MV-4-11 (cell line): ENCODE results near the gene POLR3C.
"Not testable (repeated sequence)": the region's sequence is repeated elsewhere in the genome, so short reads cannot be mapped to it uniquely, and the experiment has no call there.

Experiments
- DNase-seq: peaks from one replicate; lab custom pipeline; 2025; lab: John Stamatoyannopoulos, UW

The POLR3C gene

DNA sequence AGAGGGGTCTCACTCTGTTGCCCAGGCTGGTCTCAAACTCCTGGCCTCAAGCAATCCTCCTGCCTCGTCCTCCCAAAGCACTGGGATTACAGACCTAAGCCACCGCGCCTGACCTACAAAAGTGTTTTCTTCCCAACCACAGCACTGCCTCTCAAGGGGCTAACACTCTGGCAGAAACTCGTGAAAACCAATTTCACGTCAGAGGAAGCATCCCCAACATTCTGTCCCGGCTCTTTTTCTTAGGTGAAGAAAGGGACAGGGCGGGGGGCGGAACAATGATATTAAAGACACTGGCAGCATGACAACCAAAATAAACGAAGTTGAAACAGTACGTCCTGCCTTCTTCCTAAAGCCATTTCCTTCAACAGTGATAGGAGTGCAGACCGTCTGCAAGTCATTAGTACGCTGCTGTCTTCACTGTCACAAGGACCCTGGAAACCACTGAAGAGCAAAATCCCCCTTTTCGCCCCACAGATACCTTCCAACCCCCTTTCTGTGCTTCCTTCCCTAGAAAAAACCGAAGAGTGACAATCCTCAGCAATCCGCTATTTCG, 1.1 kb upstream of the POLR3C start:
- not testable (repeated sequence) for DNase-seq

DNA sequence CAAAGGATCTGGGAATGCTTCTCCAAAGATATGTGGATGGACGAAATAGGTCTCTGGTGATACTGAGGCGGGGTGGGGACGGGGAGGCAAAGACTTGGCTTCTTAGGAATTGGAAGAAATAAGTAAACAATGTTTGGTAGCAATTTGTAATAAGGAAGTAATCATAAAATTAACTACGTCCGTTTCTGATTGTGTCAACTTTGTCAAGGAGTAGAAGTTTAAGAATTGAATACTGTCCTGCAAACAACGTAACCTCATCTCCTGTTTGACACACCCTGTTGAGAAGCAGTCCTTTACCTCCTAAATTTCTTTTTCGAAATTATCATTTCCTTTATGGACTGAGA, 471 bp downstream of the POLR3C start:
- DNase-seq = no peak

DNA sequence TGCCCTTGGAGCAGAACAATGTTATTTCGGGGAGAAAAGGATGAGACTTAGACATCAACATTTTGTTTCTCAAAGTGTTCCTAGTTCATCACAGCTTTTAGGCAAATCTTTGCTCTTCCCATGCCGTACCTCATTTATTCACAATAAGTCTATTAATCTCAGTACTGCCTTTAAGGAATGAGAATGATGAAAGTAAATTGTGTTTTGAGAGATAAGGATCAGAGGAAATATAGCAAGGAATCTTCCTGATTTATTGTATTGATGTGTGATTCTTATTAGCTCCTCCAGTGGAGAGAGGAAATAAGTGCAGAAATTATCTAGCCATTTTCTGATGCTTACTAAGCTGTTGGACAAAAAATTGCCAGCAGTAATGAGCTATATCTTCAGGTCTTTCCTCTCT, 2.0 kb downstream of the POLR3C start:
- peak; percentile 7 for DNase-seq

DNA sequence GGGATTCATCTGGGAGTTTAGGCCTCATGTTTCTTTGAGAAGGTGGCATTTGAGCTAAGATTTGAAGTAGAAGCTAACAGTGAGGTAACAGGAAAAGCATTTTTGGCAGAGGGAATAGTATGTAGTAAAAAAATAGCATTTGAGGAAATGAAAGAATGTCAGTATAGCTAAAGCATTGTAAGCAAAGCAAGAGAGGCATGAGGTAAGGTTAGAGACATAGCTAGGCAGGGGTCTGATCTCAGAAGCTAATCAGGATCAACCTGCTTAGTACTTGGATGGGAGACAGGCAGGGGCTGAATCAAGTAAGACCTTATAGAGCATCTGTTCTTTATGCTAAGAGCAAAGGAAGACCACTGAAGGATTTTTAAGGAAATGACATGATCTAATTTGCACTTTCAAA, 4.0 kb downstream of the POLR3C start:
- peak; percentile 35 for DNase-seq

DNA sequence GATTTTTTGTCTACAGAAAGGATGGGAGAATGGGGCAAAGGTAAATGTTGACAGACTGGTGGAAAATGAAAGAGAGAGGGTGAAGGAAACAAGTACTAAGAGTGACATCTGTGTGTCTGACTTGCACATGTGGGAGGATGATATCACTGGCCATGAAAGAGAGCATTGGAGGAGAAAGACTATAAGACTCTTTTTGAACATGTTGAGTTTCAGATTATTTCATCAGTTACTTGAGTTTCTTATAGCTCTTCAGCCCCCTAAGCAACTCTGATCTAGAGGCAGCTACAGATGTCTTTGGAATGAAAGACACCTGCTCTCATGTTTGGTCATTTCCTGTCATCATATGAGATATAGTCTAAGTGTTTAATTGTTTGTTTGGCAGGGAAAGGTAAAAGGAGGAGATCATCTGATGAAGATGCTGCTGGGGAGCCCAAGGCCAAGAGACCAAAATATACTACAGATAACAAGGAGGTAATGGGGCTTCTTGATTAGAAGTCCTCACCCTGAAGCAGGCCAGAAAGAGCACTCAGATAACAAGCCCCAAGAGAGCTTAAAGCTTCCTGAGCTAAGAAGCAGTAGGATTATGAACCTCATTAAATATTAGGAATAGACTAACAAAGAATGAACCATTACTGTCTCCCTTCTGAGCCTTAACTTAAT, 4.5 kb downstream of the POLR3C start:
- no peak for DNase-seq

DNA sequence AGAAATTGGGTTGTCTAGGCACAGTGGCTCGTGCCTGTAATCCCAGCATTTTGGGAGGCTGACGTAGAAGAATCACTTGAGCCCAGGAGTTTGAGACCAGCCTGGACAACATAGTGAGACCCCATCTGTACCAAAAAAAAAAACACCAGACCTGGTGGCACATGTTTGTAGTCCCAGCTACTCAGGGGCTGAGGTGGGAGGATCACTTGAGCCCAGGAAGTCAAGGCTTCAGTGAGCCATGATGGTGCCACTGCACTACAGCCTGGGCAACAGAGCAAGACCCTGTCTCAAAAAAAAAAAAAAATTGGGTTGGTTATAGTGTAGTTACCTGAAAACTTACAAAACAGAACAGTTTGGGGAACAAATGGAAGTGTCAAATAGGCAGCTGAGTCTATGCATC, 6.8 kb downstream of the POLR3C start:
- not testable (repeated sequence) for DNase-seq

DNA sequence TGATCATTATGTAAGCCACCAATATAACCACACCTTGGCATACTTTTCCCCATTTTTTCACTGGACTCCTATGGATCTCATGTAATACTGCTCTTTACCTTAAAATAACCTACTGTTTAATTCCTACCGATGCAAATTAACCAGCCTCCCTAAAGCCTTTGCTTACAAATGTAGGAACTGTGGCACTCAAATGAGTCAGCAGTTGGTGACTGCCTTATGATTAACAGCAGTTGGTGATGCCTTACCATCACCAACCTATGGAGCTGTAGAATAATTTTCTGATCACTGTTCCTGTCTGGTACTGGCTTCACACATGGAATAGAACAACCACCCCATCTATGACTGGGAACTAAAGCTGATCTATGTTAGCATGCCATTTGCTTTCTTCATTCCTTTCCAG, 13.7 kb downstream of the POLR3C start:
- no peak for DNase-seq

DNA sequence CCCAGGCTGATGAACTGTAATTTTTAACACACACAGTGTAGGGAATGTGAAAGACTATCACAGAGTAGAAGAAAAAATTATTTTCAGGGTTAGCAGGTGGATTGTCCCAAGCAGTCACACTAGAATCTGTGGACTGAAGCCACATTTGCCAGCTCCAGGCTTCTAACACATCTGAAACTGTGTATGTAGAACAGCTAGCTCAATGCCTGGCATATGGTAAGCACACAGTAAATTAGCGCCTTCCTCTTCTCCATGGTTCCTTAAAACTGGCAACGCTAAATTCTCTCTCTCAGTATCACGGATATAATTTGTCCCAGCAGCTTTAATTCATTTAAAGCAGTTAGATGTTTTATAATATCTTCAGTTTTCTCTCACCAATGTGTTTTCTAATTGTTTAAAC, 19.0 kb downstream of the POLR3C start:
- DNase-seq = no peak

DNA sequence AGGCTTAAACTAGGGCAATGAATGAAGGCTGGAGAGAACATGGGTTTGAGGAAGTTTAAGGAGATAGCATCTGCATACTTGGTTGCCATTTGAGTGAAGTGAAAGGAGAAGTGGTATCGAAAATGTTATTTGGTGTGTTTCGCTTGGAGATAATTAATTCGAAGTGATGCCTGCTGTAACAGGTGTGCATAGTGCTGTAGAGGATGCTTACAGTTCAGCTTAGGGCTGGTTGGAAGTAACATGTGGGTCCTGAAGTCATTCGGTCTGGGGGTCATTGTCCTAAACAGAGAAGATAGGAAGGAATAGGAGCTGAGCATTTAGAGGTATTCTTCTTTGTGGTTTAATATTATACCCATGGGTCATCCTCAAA, 21.1 kb downstream of the POLR3C start:
- DNase-seq = peak; percentile 93

DNA sequence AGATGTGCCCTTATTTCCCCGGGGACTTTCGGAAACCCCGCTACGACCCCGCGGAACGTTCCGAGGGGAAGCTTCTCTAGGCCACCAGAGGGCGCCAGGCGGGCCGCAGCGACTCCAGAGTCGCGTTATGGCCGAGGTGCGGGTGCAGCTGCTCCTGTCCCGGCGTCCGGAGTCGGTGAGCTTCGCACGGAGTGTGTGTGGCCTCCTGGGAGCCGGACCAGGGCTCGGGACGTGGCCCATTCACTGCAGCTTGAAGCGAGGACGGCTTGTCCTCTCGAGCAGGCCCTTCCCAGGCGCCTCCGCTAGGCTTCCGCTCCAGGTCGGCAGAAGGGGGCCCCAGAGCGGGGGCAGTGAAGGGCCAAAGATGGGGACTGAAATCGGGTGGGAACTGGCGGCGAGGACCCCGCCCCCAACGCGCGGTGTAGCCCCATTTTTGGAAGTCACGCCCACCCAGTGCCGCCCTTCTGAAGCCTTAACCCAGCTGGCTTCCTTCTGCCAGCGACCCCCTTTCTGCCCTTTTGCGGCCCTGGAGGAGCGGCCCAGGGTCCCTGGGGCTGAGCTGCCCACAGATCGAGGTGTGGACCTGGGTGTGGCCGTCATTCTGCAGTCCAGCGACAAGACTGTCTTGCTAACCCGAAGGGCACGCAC, 21.6 kb downstream of the POLR3C start, which contains the start of gene NUDT17:
NUDT17 (plus strand) TSS at position 117 of the 648 bp plus-strand sequence; CDS start at position 128, 11 bp downstream.
- peak; percentile 67 for DNase-seq

DNA sequence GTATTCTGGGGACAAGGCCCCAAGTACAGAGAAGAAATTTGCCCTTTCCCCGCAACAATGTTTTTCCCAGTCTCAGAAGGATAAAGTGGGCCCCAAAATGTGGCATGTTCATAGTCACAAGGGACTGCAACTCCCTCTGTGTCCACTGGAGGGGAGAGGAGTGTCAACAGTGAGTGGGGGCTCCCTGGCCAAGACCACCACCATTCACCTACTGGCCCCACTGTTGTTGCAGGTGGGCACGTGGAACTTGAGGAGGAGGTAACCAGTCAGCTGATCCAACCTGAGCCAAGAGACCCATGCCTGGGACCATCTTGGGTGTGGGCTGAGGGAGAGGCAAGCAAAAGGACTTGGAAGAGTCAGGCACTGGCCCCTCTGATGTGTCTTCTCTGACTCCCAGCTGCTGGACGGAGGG, 22.2 kb downstream of the POLR3C start:
- DNase-seq = peak; percentile 6

DNA sequence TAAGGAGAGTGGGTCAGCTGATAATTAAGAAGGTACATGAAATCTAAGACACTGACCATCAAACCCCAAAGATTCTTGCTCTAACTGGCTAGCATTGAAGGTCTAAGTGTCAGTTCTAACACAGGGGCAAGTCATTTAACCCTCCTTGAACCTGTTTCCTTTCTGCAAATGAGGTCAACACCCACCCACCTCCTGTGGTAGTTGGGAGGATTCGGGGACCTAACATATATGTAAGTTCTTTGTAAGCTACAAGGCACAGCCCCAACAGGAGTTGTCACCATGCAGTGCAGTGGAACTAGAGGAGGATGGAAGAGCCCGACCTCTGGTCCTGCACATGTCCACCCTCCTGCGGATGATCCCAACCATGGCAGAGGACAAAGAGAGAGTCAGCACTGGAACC, 23.8 kb downstream of the POLR3C start:
- DNase-seq = no peak

DNA sequence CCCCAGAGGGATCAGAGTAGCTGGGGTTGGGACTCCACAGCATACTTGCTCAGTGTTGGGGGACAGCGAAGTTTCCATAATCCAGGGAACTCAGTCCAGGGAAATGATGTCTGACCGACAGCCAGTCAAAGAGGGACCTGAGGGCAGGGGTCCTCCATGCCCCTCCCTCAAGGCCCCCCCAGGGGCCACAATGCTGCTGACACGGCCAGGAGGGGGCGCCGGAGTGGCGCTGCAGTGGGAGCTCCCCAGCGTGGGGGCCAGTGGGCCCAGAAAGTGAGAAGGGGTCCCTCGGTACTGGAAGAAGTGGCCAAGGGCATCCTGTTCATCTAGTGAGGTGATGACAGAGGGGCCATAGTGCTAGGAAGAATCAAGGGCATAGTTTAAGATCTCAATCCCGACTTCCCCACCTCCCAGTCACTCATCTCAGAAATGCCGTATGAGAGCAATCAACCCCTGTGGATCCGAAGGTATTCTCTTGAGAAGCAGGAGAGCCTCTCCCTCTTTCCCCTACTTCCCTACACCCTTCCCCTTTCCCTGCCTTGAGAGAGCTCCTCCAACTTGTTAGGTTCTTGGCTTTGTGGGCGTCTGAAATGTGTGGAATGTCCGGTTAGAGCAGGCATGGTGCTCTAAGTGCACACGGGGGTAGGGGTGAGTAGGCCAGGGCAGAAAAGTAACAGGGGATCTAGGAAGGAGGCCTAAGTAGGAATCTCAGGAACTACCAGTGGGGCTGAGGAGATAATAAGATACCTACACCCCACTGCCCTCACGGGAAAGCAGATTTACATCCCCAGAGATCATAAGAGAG, 25.6 kb downstream of the POLR3C start:
- no peak for DNase-seq

DNA sequence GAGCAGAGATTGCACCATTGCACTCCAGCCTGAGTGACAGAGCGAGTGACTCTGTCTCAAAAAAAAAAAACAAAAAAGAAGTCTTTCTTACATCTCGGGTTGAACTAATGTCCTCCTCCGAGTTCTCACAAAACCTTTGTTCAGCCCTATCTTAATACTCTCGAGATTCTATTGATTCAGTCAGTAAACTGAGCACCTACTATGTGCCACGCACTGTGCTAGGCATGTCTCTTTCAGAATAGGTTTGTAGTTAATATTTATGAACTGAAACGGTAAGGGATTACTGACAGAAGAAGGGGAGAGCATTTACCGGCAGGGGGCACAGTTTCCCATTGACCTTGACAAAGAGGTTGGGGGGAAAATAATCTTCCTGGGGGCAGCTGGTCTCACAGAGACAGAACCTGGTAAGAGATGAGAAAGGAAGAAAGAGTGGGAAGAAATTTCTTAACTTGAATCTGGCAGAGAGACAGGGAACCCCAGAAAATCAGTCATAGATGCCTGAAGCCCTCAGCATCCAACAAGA, 31.5 kb downstream of the POLR3C start:
- no peak for DNase-seq

DNA sequence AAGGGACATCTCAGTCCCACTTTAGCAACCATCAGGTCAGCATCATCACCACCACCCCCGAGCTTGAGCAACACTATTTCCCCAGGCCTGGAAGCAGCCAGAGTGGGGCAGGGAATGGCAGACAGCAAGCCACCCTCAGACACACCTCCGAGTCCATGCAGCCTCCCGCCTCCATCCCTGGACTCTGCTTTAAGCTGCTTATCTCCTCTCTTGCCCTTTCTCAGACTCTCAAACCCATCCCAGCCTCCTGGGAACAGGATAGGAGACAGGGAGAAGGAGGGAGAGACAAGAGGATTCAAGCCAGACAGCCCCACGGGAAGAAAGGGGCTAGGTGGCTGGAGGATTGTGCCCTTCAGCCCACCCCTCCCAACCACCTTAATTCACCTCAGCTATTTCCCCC, 33.2 kb downstream of the POLR3C start:
- no peak for DNase-seq

DNA sequence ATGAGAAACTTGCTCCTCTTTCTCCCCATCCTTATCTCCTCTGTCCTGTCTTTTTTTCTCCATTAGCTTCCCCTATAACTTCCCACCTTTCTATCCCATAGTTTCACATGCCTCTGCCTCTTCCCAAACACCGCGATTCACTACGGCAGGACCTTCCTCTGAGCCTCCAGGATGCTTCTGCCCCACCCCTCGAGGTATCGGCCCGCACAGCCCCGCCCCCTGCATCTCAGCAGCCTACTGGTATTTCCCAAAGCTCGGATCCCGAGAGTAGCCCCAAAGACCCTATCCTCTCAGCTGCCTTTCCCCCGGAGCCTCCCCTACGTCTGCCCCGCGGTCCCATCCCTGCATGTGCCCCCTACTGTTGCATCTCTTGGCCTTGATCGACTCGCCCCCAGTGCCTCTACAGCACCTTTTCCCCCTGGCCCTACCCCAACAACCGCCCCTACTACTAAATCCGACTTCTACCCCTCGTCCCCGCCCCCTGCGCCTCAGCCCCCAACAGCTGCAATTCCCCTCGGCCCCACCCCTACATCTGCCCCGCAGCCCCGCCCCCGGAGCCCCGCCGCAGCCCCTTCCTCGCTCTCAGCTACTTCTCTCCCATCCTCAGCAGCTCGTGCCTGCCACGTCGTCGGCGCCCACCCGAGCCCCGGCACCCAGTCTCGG, 34.4 kb downstream of the POLR3C start:
- DNase-seq = no peak

DNA sequence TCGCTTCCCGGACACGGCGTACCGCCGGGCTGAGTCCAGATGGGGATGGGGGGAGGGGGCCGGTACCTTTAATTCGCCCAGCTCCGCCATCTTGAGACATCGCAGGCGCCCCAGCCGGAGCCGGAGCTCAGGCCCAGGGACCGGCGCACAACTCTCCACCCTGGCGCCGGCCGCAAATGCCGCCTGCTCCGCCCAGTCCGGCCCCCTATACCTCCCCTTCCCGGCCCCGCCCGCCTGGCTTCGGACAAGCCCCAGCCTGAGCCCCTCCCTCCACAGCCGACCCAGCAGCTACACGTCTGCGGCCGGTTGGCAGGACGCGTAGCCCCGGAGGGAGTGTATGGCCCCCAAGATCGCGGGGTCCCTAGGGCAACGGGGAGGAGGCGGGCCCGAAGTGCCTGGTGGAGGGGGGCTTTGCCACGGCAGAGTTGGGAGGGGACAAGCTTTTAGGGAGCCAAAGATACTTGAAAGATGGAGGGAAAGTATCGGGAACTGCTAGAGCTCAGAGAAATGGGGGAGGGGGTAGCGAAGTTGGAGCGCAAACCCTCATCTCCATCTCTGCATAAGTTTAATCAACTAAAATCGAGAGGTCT, 35.0 kb downstream of the POLR3C start, which contains the start of gene PIAS3:
PIAS3 (minus strand) TSS at position 181 of the 590 bp plus-strand sequence; CDS start at position 90, 91 bp downstream.
- DNase-seq = peak; percentile 81

DNA sequence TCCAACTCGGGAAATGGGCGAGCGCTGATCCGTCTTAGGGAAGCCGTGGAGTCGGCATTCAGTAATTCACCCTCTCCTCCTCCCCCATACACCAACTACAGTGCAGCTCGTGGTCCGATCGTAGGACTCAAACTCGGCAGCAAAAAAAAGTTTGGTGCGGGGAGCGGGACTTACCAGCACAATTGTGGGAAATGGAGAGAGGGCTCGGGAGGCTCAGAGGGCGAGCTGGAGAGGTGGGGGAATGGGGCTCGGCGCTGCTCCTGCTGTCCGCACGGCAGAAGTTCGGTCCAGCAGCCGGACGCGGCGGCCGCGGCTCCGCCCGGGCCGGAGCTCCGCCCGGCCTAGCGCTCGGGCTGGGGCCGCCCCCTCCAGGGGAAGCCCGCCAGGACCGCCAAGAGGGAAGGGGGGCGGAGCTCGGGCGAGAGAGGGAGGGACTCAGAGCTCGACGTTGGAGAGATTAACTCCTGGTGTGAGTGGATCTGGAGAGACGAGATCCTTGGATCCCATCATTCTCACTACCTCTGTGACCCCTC, 35.6 kb downstream of the POLR3C start:
- peak; percentile 58 for DNase-seq

DNA sequence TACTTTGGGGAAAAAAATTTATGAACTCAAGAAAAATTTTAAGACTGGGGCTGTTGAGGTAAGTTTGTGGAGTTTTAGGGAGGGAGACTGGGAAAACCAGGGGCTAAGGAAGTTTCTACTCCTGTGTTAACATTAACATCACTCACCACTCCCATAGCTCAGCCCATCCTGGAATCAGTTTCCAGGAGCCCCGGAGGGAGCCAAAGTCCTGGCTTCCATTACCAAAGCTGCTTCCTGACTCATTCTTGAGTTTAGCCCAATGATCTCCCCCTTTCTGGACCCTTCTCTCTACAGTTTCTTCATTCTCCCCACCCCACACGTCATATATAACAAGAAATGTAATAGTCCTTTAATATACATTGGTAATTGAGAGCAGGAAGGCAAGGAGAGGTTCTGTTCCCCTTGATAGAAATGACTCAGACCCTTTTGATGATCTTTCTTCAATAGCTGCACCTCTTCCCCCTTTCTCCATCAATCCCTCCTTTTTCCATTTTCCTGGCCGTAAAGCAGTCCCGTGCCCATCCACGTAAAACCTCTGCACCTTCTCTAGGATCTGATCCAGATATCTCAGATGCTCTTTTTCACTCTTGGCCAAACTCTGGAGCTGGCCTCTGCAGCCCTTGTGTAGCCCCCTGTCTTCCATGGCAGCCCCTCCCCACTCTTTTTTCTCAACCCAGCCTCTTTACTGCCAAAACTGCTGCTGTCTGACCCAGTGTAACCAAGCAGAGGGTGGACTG, 39.5 kb downstream of the POLR3C start:
- no peak for DNase-seq

DNA sequence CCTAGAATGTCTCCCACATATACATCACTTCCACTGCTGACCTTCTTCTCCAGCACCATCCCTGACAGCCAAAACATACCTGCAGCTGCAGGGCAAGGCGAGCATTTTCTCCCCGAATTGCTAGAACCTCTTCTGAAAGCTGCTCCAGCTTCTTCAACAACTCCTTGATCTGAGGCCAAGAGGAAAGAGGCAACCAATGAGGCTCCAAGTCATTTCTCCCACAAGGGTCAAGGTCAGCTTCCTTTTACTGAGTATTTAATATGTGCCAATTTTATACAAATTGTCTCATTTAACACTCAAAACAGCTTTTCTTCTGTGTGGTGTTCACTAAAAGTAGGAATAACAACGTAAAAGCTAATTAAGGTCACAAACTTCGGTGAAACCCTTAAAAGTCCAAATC, 44.2 kb downstream of the POLR3C start:
- DNase-seq = no peak
